GM12878 (cell line): Measurements from ENCODE around the gene KCNG1. TPM values are rescaled to one million over a fixed set of nuclear protein-coding genes. Genes with fewer than 3 reads are reported as not detected.

Experiments used
- ATAC-seq: fragments of 200-7000 bp; cut with Tn5 transposase; 3 replicates; pipeline ENCODE4 v1.9.1; 2020; ENCODE audit warnings: mild to moderate bottlenecking, moderate library complexity
- BruUV-seq: library from RNA; stranded (reverse); fragments of 400-500 nt; replicated peaks from 2 replicates; lab custom pipeline; 2021; lab: Mats Ljungman, UMichigan
- CTCF ChIA-PET: fragments of 300-600 bp; sonication (Branson Sonifier 250); formaldehyde crosslinking; extraction: SDS; loops from one replicate; lab custom pipeline; 2021; ENCODE audit warnings: inconsistent platforms; lab: Yijun Ruan, JAX
- POLR2A ChIA-PET: fragments of 350-600 bp; formaldehyde crosslinking; extraction: SDS; loops from one replicate; lab custom pipeline; 2021; ENCODE audit warnings: inconsistent platforms; lab: Charles Lee
- RAD21 ChIA-PET: fragments of 300-600 bp; sonication (Branson Sonifier 250); formaldehyde crosslinking; loops from one replicate; lab custom pipeline; 2023; ENCODE audit warnings: antibody characterized with exemption; ENCODE audit not compliant: unreplicated experiment; lab: Charles Lee
- SMC1A ChIA-PET: fragments of 300-600 bp; sonication (Branson Sonifier 250); formaldehyde crosslinking; loops from one replicate; lab custom pipeline; 2023; ENCODE audit not compliant: unreplicated experiment, uncharacterized antibody; lab: Charles Lee
- DNase-seq: peaks from one replicate; pipeline ENCODE4 v3.0.0-alpha.2; 2011; ENCODE audit warnings: low read depth, low spot score
- FAIRE-seq: peaks from 3 replicates; lab custom pipeline; 2011; peaks lifted over from hg19 to GRCh38; lab: Jason Lieb, UNC
- H2AFZ ChIP-seq: 2 replicates; pipeline ENCODE4 v1.6.0; 2011; ENCODE audit warnings: low read depth, low read length, control low read depth; ENCODE audit not compliant: control insufficient read depth
- H3K27ac ChIP-seq: 2 replicates; pipeline ENCODE4 v1.5.1; 2011; ENCODE audit warnings: control low read depth; ENCODE audit not compliant: control insufficient read depth, insufficient read depth
- H3K27me3 ChIP-seq, 2 experiments: replicated peaks in 1 of 2; 2 replicates each; pipeline versions ENCODE4 v1.6.0 to v1.6.1; 2011; ENCODE audit warnings: low read length in 1 of 2; ENCODE audit not compliant: control insufficient read depth in 2 of 2, insufficient read depth in 2 of 2
- H3K36me3 ChIP-seq, 2 experiments: 2 replicates each; pipeline ENCODE4 v1.5.1; 2011; ENCODE audit warnings: low read length in 1 of 2; ENCODE audit not compliant: control insufficient read depth in 2 of 2, insufficient read depth in 2 of 2
- H3K4me1 ChIP-seq: 2 replicates; pipeline ENCODE4 v1.6.1; 2011; ENCODE audit warnings: mild to moderate bottlenecking, low read length, moderate library complexity, mixed read lengths; ENCODE audit not compliant: control insufficient read depth, insufficient read depth
- H3K4me2 ChIP-seq: 2 replicates; pipeline ENCODE4 v1.6.0; 2011; ENCODE audit warnings: control low read depth; ENCODE audit not compliant: control insufficient read depth, insufficient read depth
- H3K4me3 ChIP-seq: fragments of 200-600 bp; sonication (generic); 2 replicates; pipeline ENCODE4 v1.5.1; 2016
- H3K79me2 ChIP-seq: 2 replicates; pipeline ENCODE4 v1.6.0; 2011; ENCODE audit warnings: low read length; ENCODE audit not compliant: control insufficient read depth, insufficient read depth
- H3K9ac ChIP-seq: 2 replicates; pipeline ENCODE4 v1.8.0; 2011; ENCODE audit warnings: low read length, control low read depth, mixed read lengths; ENCODE audit not compliant: control insufficient read depth, insufficient read depth
- H3K9me3 ChIP-seq: replicated peaks from 3 replicates; pipeline ENCODE4 v1.5.1; 2011; ENCODE audit warnings: mild to moderate bottlenecking, low read length; ENCODE audit not compliant: control insufficient read depth, insufficient read depth
- H4K20me1 ChIP-seq: 2 replicates; pipeline ENCODE4 v1.6.0; 2011; ENCODE audit not compliant: control insufficient read depth, insufficient read depth
- ATF2 ChIP-seq: IDR thresholded peaks from 2 replicates; pipeline ENCODE4 v1.6.1; 2012; ENCODE audit warnings: low read length, inconsistent platforms
- CBX3 ChIP-seq: fragments of 200-600 bp; sonication (generic); IDR thresholded peaks from 2 replicates; pipeline ENCODE4 v1.6.1; 2016; ENCODE audit warnings: low read depth, borderline replicate concordance
- CHD1 ChIP-seq: IDR thresholded peaks from 2 replicates; pipeline ENCODE4 v1.6.1; 2012; ENCODE audit warnings: low read depth, low read length, improper control_type of control experiment
- ELK1 ChIP-seq: IDR thresholded peaks from 2 replicates; pipeline ENCODE4 v1.6.1; 2012; ENCODE audit warnings: low read depth, low read length, improper control_type of control experiment
- FOXM1 ChIP-seq: IDR thresholded peaks from 2 replicates; pipeline ENCODE4 v1.6.1; 2012; ENCODE audit warnings: low read depth, mild to moderate bottlenecking, inconsistent platforms, low read length, moderate library complexity
- HDAC6 ChIP-seq: fragments of 200-600 bp; sonication (generic); IDR thresholded peaks from one replicate; pipeline ENCODE4 v1.8.0; 2017; ENCODE audit warnings: antibody characterized with exemption; ENCODE audit not compliant: unreplicated experiment
- MTA2 ChIP-seq: fragments of 450-650 bp; IDR thresholded peaks from 2 replicates; pipeline ENCODE4 v1.6.1; 2016; ENCODE audit warnings: low read depth, mild to moderate bottlenecking, moderate library complexity
- NFXL1 ChIP-seq: fragments of 450-650 bp; IDR thresholded peaks from 2 replicates; pipeline ENCODE4 v1.6.1; 2017; ENCODE audit warnings: antibody characterized with exemption, mild to moderate bottlenecking, borderline replicate concordance
- NKRF ChIP-seq: fragments of 450-650 bp; conservative IDR thresholded peaks from 2 replicates; pipeline ENCODE4 v1.6.1; 2017; ENCODE audit warnings: mild to moderate bottlenecking, moderate library complexity
- RELB ChIP-seq: fragments of 450-650 bp; IDR thresholded peaks from 2 replicates; pipeline ENCODE4 v1.6.1; 2017; ENCODE audit warnings: low read depth, mild to moderate bottlenecking, moderate library complexity
- RFX5 ChIP-seq: IDR thresholded peaks from 2 replicates; pipeline ENCODE4 v1.6.1; 2011; ENCODE audit warnings: low read depth, low read length, improper control_type of control experiment
- STAT1 ChIP-seq: fragments of 450-650 bp; conservative IDR thresholded peaks from 2 replicates; pipeline ENCODE4 v1.6.1; 2014; ENCODE audit warnings: antibody characterized with exemption, mild to moderate bottlenecking
- WRNIP1 ChIP-seq: IDR thresholded peaks from 2 replicates; pipeline ENCODE4 v1.6.1; 2011; ENCODE audit warnings: low read depth, low read length, improper control_type of control experiment, borderline replicate concordance
- ZBTB33 ChIP-seq: fragments of 450-650 bp; IDR thresholded peaks from 2 replicates; pipeline ENCODE4 v1.6.1; 2017; ENCODE audit warnings: mild to moderate bottlenecking
- WGBS: methylation state at CpG from one replicate; pipeline ENCODE4 v1.1.6; 2016; ENCODE audit warnings: low lambda C conversion rate; ENCODE audit not compliant: insufficient replicate concordance, insufficient coverage; ENCODE audit errors: missing lambda C conversion rate; 5-methylcytosine and 5-hydroxymethylcytosine counted together
- in situ Hi-C: fragments of 300-500 bp; cut with MboI; formaldehyde crosslinking; loops from 9 replicates; pipeline ENCODE4 v1.14.3; 2018; ENCODE audit warnings: mixed read lengths
- intact Hi-C: fragments of 100-400 bp; cut with micrococcal nuclease; formaldehyde crosslinking; loops from one replicate; pipeline ENCODE4 v1.14.2; 2022; ENCODE audit not compliant: unreplicated experiment
- polyA plus RNA-seq, 11 experiments: library from polyadenylated mRNA; depleted of rRNA in 4 of 11; unstranded in 6 of 11; stranded (reverse) in 5 of 11; fragments of >200 nt; fragmentation: Nextera tagmentation in 4 of 11; fragmentation: Illumina TruSeq in 1 of 11; extraction: Ambion mirVana in 4 of 11; extraction: Trizol in 1 of 11; gene quantifications; 1 replicate in 1 of 11; 2 replicates in 10 of 11; pipeline versions ENCODE4 v1.2.1 to v1.2.3, GENCODE V29; 2011 to 2016; ENCODE audit warnings: inconsistent platforms in 2 of 11, missing spikeins in 2 of 11, low read depth in 1 of 11
- total RNA-seq, 4 experiments: library from RNA; depleted of rRNA in 3 of 4; stranded (reverse); fragments of >200 nt in 3 of 4; fragmentation: Illumina TruSeq in 1 of 4; extraction: Trizol in 1 of 4; gene quantifications; 2 replicates each; pipeline versions ENCODE4 v1.2.1 to v1.2.3, GENCODE V29; 2013 to 2021

KCNG1 gene
- total and polyA plus RNA-seq, 10 of the 15 experiments (the other 5 are each of a cell fraction or from before 2014, with no cell fraction given): not detected

- TF ChIP-seq ZBTB33 (no peak), CHD1 (no peak)
Observed at GRCh38 chr20:51036827-51037531, 14.1 kb upstream of the KCNG1 start (continued).

- in situ Hi-C loops (no loop called here), intact Hi-C loops (no loop called here)
- ChIA-PET POLR2A (no interaction called here), CTCF (interaction anchor here (1.4 kb wide), 1 partner anchor 44 kb away, joined by 3 read pairs; no protein-coding TSS in a partner anchor), SMC1A (no interaction called here), RAD21 (no interaction called here)
- H3K27me3 ChIP-seq: peaks cover 0 to 4% of the 10 kb centered on the region in 2 experiments; a peak in 2 of 4 replicates
- no peak overlapping the region for H3K27ac ChIP-seq
- H3K36me3 ChIP-seq: no peaks in the 10 kb centered on the region
- BruUV-seq: no TSS peak
- H2AFZ ChIP-seq: no peak overlapping the region
- no peaks in the 10 kb centered on the region for H3K4me1 ChIP-seq
- 26% methylated on average over 4 of the region's 4 CpGs for WGBS
- H3K4me2 ChIP-seq: no peak overlapping the region
- ATAC-seq (no peak), FAIRE-seq (no peak), DNase-seq (no peak)
- no peaks in the 10 kb centered on the region for H4K20me1 ChIP-seq
- no peak overlapping the region for H3K4me3 ChIP-seq
- no peak overlapping the region for H3K9ac ChIP-seq
- no peaks in the 10 kb centered on the region for H3K79me2 ChIP-seq
- H3K9me3 ChIP-seq: no peaks in the 10 kb centered on the region; the same call in 2 of the 3 replicates
- TF ChIP-seq ATF2 (no peak), CBX3 (no peak), NKRF (no peak), FOXM1 (no peak), WRNIP1 (no peak), ELK1 (no peak), STAT1 (no peak), HDAC6 (no peak), RFX5 (no peak), NFXL1 (no peak), RELB (no peak), MTA2 (no peak)
Observed at GRCh38 chr20:51036226-51036625, 13.3 kb upstream of the KCNG1 start.
